ENCODE results near the gene CACNB1. TPM values are rescaled to one million over a fixed set of nuclear protein-coding genes. Genes with fewer than 3 reads are reported as not detected.

Gene CACNB1
- total and polyA plus RNA-seq, 10 of the 15 experiments (the other 5 are each of a cell fraction or from before 2014, with no cell fraction given) = 0.06 to 15.6 (median 6.3) TPM

DNA sequence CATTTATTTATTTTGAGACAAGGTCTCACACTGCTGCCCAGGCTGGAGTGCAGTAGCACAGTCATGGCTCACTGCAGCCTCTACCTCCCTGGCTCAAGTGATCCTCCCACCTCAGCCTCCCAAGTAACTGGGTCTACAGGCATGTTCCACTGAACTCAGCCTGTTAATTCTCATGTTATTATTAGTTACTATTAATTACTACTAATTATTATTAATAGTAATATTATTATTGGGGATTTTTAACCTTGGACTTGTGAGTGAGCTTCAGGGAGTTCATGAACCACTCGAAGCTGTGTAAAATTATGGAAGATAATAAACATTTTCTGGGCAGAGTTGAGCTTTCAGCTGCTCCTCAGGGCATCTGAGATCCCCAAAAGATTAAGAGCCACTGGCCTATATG, 32.9 kb upstream of the CACNB1 start:
- Histone ChIP-seq H3K4me3 (no peak overlapping the region), H3K9me3 (replicated peaks; ENCODE audit: control insufficient read depth, insufficient read depth, low read length) (no peaks in the 10 kb centered on the region), H3K4me1 (ENCODE audit: control insufficient read depth, insufficient read depth, low read length) (no peaks in the 10 kb centered on the region), H3K27me3 (replicated peaks in 1 of 2; ENCODE audit: control insufficient read depth in 2 of 2, insufficient read depth in 2 of 2, low read length in 1 of 2) (peaks cover 2 to 3% of the 10 kb centered on the region in 2 experiments; a peak in 2 of 4 replicates), H4K20me1 (ENCODE audit: control insufficient read depth, insufficient read depth) (no peaks in the 10 kb centered on the region), H3K9ac (ENCODE audit: control insufficient read depth, insufficient read depth, low read length) (no peak overlapping the region), H3K79me2 (ENCODE audit: control insufficient read depth, insufficient read depth, low read length) (no peaks in the 10 kb centered on the region), H3K4me2 (ENCODE audit: control insufficient read depth, insufficient read depth) (no peak overlapping the region), H3K36me3 (ENCODE audit: control insufficient read depth in 2 of 2, insufficient read depth in 2 of 2, low read length in 1 of 2) (no peaks in the 10 kb centered on the region), H3K27ac (ENCODE audit: control insufficient read depth, insufficient read depth) (no peak overlapping the region), H2AFZ (ENCODE audit: control insufficient read depth, low read depth, low read length) (no peak overlapping the region)
- ATAC-seq (no peak), FAIRE-seq (no peak), DNase-seq (ENCODE audit: low read depth, low spot score) (no peak)
- in situ Hi-C loops (cut with MboI) (no loop called here), intact Hi-C loops (cut with micrococcal nuclease; ENCODE audit: unreplicated experiment) (no loop called here)
- no TSS peak for BruUV-seq (replicated peaks)
- ChIA-PET RAD21 (ENCODE audit: unreplicated experiment) (interaction anchor here (0.9 to 11.3 kb wide), 4 partner anchors 14 to 247 kb away, joined by 3 to 160 read pairs (median 11); no protein-coding TSS in a partner anchor), CTCF (interaction anchor here (0.9 to 21.3 kb wide), 8 partner anchors 12 to 258 kb away, joined by 3 to 658 read pairs (median 16); no protein-coding TSS in a partner anchor), POLR2A (interaction anchor here (1.2 kb wide), 1 partner anchor 25 kb away, joined by 3 read pairs; no protein-coding TSS in a partner anchor), SMC1A (ENCODE audit: uncharacterized antibody, unreplicated experiment) (interaction anchor here (0.9 to 4.1 kb wide), 4 partner anchors 12 to 31 kb away, joined by 3 to 69 read pairs (median 12); partner anchors contain the start of gene RPL19)
- 0% methylated on average over 1 of the region's 1 CpG for WGBS (ENCODE audit: insufficient coverage, insufficient replicate concordance, low lambda C conversion rate, missing lambda C conversion rate)
- TF ChIP-seq IKZF1 (conservative IDR thresholded peaks at IDR 0.05) (no peak), LARP7 (IDR thresholded peaks at IDR 0.05) (no peak), TCF3 (IDR thresholded peaks at IDR 0.05; ENCODE audit: borderline replicate concordance, insufficient read depth, low read depth, low read length) (no peak), CREB1 (IDR thresholded peaks at IDR 0.05; ENCODE audit: low read depth) (no peak), HDAC6 (IDR thresholded peaks at IDR 0.05; ENCODE audit: unreplicated experiment) (no peak), PML (IDR thresholded peaks at IDR 0.05; ENCODE audit: low read length) (no peak), ZZZ3 (IDR thresholded peaks at IDR 0.05; ENCODE audit: control insufficient read depth, insufficient read length, low read depth) (no peak), MYC (IDR thresholded peaks at IDR 0.05; ENCODE audit: insufficient read depth, insufficient read length, insufficient replicate concordance, low read length, severe bottlenecking) (no peak), ESRRA (IDR thresholded peaks at IDR 0.05; ENCODE audit: low read length) (no peak), SMAD1 (IDR thresholded peaks at IDR 0.05; ENCODE audit: low read depth, partially characterized antibody) (no peak), ASH2L (IDR thresholded peaks at IDR 0.05; ENCODE audit: borderline replicate concordance, low read depth) (no peak), PRDM15 (CRISPR knock-in tag; IDR thresholded peaks at IDR 0.05) (no peak), RAD51 (IDR thresholded peaks at IDR 0.05) (no peak), GATAD2B (conservative IDR thresholded peaks at IDR 0.05; ENCODE audit: low read depth) (no peak), MLLT1 (IDR thresholded peaks at IDR 0.05) (no peak)
- TF ChIP-seq, protein P1, sequence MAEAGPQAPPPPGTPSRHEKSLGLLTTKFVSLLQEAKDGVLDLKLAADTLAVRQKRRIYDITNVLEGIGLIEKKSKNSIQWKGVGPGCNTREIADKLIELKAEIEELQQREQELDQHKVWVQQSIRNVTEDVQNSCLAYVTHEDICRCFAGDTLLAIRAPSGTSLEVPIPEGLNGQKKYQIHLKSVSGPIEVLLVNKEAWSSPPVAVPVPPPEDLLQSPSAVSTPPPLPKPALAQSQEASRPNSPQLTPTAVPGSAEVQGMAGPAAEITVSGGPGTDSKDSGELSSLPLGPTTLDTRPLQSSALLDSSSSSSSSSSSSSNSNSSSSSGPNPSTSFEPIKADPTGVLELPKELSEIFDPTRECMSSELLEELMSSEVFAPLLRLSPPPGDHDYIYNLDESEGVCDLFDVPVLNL (IDR thresholded peaks at IDR 0.05; ENCODE audit: low read depth, low read length) = no peak
